K562 (cell line): ENCODE measurements around the gene AGFG2. TPM values are rescaled to one million over a fixed set of nuclear protein-coding genes. Genes with fewer than 3 reads are reported as not detected.
A peak's percentile ranks its signal among the peaks of the same experiment; 100 is the strongest.

Source experiments
- ATAC-seq: fragments of 200-7000 bp; cut with Tn5 transposase; 3 replicates; pipeline ENCODE4 v1.9.1; 2020; ENCODE audit warnings: moderate library complexity
- BruUV-seq: library from RNA; stranded (reverse); fragments of 400-500 nt; replicated peaks from 2 replicates; lab custom pipeline; 2021; lab: Mats Ljungman, UMichigan
- CTCF ChIA-PET: fragments of 300-600 bp; formaldehyde crosslinking; extraction: SDS; loops from one replicate; lab custom pipeline; 2021; ENCODE audit warnings: low intra/inter-chr PET ratio; lab: Yijun Ruan, JAX
- POLR2A ChIA-PET: fragments of 300-600, 350-650 bp; sonication (Branson Sonifier 250); formaldehyde crosslinking; extraction: SDS; loops from one replicate; lab custom pipeline; 2021; ENCODE audit warnings: antibody characterized with exemption, inconsistent platforms; lab: Yijun Ruan, JAX
- DNase-seq, 4 experiments: peaks; one replicate each; pipeline versions ENCODE4 v3.0.0 to v3.0.0-alpha.2; 2011 to 2018; ENCODE audit warnings: low spot score in 3 of 4, mixed read lengths in 3 of 4; ENCODE audit errors: extremely low read depth in 1 of 4
- FAIRE-seq: peaks from 2 replicates; lab custom pipeline; 2011; peaks lifted over from hg19 to GRCh38; lab: Jason Lieb, UNC
- H2AFZ ChIP-seq: 2 replicates; pipeline ENCODE4 v1.6.0; 2011; ENCODE audit warnings: low read depth, low read length, control low read depth, inconsistent platforms
- H3K27ac ChIP-seq: fragments of 200-600 bp; 3 replicates; pipeline ENCODE4 v1.8.0; 2011; ENCODE audit warnings: low read depth, mild to moderate bottlenecking, control low read depth, inconsistent platforms, low read length, moderate library complexity, mixed read lengths; ENCODE audit errors: extremely low read depth
- H3K27me3 ChIP-seq, 2 experiments: fragments of 300-600 bp in 1 of 2; 2 replicates in 1 of 2; 3 replicates in 1 of 2; pipeline versions ENCODE4 v1.6.0 to v1.8.0; 2011; ENCODE audit warnings: inconsistent platforms in 2 of 2, low read length in 2 of 2, mild to moderate bottlenecking in 1 of 2, mixed read lengths in 1 of 2, moderate library complexity in 1 of 2; ENCODE audit not compliant: control insufficient read depth in 2 of 2, insufficient read depth in 2 of 2
- H3K36me3 ChIP-seq: fragments of 300-600 bp; 3 replicates; pipeline ENCODE4 v1.8.0; 2011; ENCODE audit warnings: mild to moderate bottlenecking, low read length, inconsistent platforms; ENCODE audit not compliant: control insufficient read depth, insufficient read depth
- H3K4me1 ChIP-seq, 2 experiments: fragments of 200-600 bp in 1 of 2; replicated peaks in 1 of 2; 2 replicates in 1 of 2; 3 replicates in 1 of 2; pipeline versions ENCODE4 v1.5.1 to v1.8.0; 2011; ENCODE audit warnings: inconsistent platforms in 2 of 2, low read length in 2 of 2, mild to moderate bottlenecking in 1 of 2, mixed read lengths in 1 of 2, moderate library complexity in 1 of 2; ENCODE audit not compliant: control insufficient read depth in 2 of 2, insufficient read depth in 2 of 2
- H3K4me2 ChIP-seq: 2 replicates; pipeline ENCODE4 v1.6.1; 2011; ENCODE audit warnings: low read length, control low read depth, inconsistent platforms, mixed read lengths; ENCODE audit not compliant: insufficient read depth
- H3K4me3 ChIP-seq: fragments of 200-600 bp; sonication (generic), shearing (Covaris generic); 2 replicates; pipeline ENCODE4 v1.5.1; 2016; ENCODE audit warnings: control low read depth, inconsistent platforms
- H3K79me2 ChIP-seq: fragments of 200-600 bp; 3 replicates; pipeline ENCODE4 v1.8.0; 2011; ENCODE audit warnings: low read length, inconsistent platforms; ENCODE audit not compliant: control insufficient read depth, insufficient read depth
- H3K9ac ChIP-seq, 2 experiments: 2 replicates each; pipeline versions ENCODE4 v1.6.0 to v1.6.1; 2011; ENCODE audit warnings: low read depth in 2 of 2, low read length in 2 of 2, control low read depth in 1 of 2, inconsistent platforms in 1 of 2, mild to moderate bottlenecking in 1 of 2, mixed read lengths in 1 of 2; ENCODE audit not compliant: insufficient read depth in 1 of 2
- H3K9me1 ChIP-seq: one replicate; pipeline ENCODE4 v1.6.0; 2011; ENCODE audit warnings: inconsistent platforms, mild to moderate bottlenecking, low read length, moderate library complexity; ENCODE audit not compliant: control insufficient read depth, insufficient read depth
- H3K9me3 ChIP-seq: replicated peaks from 2 replicates; pipeline ENCODE4 v1.5.1; 2011; ENCODE audit warnings: low read depth, low read length, inconsistent platforms; ENCODE audit not compliant: control insufficient read depth, insufficient read depth
- H4K20me1 ChIP-seq: replicated peaks from 2 replicates; pipeline ENCODE4 v1.6.1; 2011; ENCODE audit warnings: low read length, inconsistent platforms, mixed read lengths; ENCODE audit not compliant: control insufficient read depth, insufficient read depth
- BRD9 ChIP-seq: fragments of 450-650 bp; IDR thresholded peaks from 2 replicates; pipeline ENCODE4 v1.6.1; 2018; ENCODE audit warnings: low read depth; ENCODE audit not compliant: partially characterized antibody
- CCAR2 ChIP-seq: fragments of 200-400 bp; formaldehyde crosslinking; IDR thresholded peaks from 2 replicates; pipeline ENCODE4 v1.6.1; 2017; ENCODE audit warnings: mild to moderate bottlenecking, low read depth, low read length
- CREB1 ChIP-seq, 2 experiments: sonication (generic) in 1 of 2; formaldehyde crosslinking in 1 of 2; IDR thresholded peaks; 2 replicates each; pipeline versions ENCODE4 v1.6.1 to v1.8.0; 2012 to 2022; ENCODE audit warnings: inconsistent platforms in 1 of 2, mild to moderate bottlenecking in 1 of 2, missing genetic modification reagents in 1 of 2, moderate library complexity in 1 of 2
- ETV1 ChIP-seq: fragments of 450-650 bp; conservative IDR thresholded peaks from 2 replicates; pipeline ENCODE4 v1.6.1; 2016; ENCODE audit warnings: missing genetic modification characterization, control low read depth, low read depth, missing compliant biosample characterization
- FOXA1 ChIP-seq: fragments of 450-650 bp; IDR thresholded peaks from 2 replicates; pipeline ENCODE4 v1.6.1; 2016; ENCODE audit warnings: mild to moderate bottlenecking, borderline replicate concordance
- FOXM1 ChIP-seq, 2 experiments: fragments of 450-650 bp in 1 of 2; sonication (generic) in 1 of 2; formaldehyde crosslinking in 1 of 2; IDR thresholded peaks; 2 replicates each; pipeline versions ENCODE4 v1.6.1 to v1.9.0; 2017 to 2022; ENCODE audit warnings: low read depth in 2 of 2, mild to moderate bottlenecking in 2 of 2, missing genetic modification reagents in 1 of 2, moderate library complexity in 1 of 2
- HDAC6 ChIP-seq: IDR thresholded peaks from 2 replicates; pipeline ENCODE4 v1.6.1; 2012; ENCODE audit warnings: low read depth, mild to moderate bottlenecking, control low read depth, inconsistent platforms, low read length, moderate library complexity
- HDAC8 ChIP-seq: fragments of 450-650 bp; IDR thresholded peaks from 2 replicates; pipeline ENCODE4 v1.6.1; 2016; ENCODE audit warnings: mild to moderate bottlenecking, missing genetic modification characterization, moderate library complexity, missing compliant biosample characterization
- KHSRP ChIP-seq: fragments of 450-650 bp; IDR thresholded peaks from 2 replicates; pipeline ENCODE4 v1.6.1; 2017
- MED1 ChIP-seq: sonication (generic); formaldehyde crosslinking; IDR thresholded peaks from 2 replicates; pipeline ENCODE4 v1.8.1; 2023; ENCODE audit warnings: missing genetic modification reagents, borderline replicate concordance
- PHF21A ChIP-seq: fragments of 450-650 bp; IDR thresholded peaks from 2 replicates; pipeline ENCODE4 v1.6.1; 2017; ENCODE audit warnings: low read depth, borderline replicate concordance
- TCFL5 ChIP-seq: fragments of 250-450 bp; sonication (Bioruptor Pico); conservative IDR thresholded peaks from 2 replicates; pipeline ENCODE4 v1.6.1; 2021; ENCODE audit warnings: mild to moderate bottlenecking, moderate library complexity, matching md5 sums
- WGBS: fragments of 100-300 bp; shearing (Covaris generic); methylation state at CpG from one replicate; pipeline ENCODE4 v1.1.6; 2016; ENCODE audit warnings: low coverage, mixed read lengths; ENCODE audit not compliant: insufficient coverage; ENCODE audit errors: missing lambda C conversion rate; 5-methylcytosine and 5-hydroxymethylcytosine counted together
- in situ Hi-C: fragments of 300-500 bp; cut with MboI; formaldehyde crosslinking; loops from 4 replicates; pipeline ENCODE4 v1.15.0; 2018; ENCODE audit warnings: inconsistent platforms, mixed read lengths
- intact Hi-C: fragments of 100-400 bp; cut with micrococcal nuclease; formaldehyde crosslinking; loops from 2 replicates; pipeline ENCODE4 v1.14.2; 2022
- polyA plus RNA-seq, 8 experiments: library from polyadenylated mRNA; depleted of rRNA in 4 of 8; stranded (reverse) in 5 of 8; unstranded in 3 of 8; fragments of >200 nt; fragmentation: Nextera tagmentation in 2 of 8; fragmentation: Illumina TruSeq in 1 of 8; extraction: Ambion mirVana in 2 of 8; extraction: Trizol in 1 of 8; gene quantifications; 2 replicates each; pipeline versions ENCODE4 v1.2.1 to v1.2.3, GENCODE V29; 2011 to 2014; ENCODE audit warnings: inconsistent platforms in 1 of 8, missing spikeins in 1 of 8
- total RNA-seq, 7 experiments: library from RNA; depleted of rRNA in 6 of 7; stranded (reverse); fragments of >200 nt in 6 of 7; fragmentation: Illumina TruSeq in 2 of 7; extraction: Trizol in 2 of 7; gene quantifications; 2 replicates each; pipeline versions ENCODE4 v1.2.1 to v1.2.3, GENCODE V29; 2011 to 2021; ENCODE audit warnings: low replicate concordance in 1 of 7
- TF ChIP-seq, protein P1 (sequence below): fragments of 450-650 bp; IDR thresholded peaks from 2 replicates; pipeline ENCODE4 v1.6.1; 2016; ENCODE audit warnings: low read depth, mild to moderate bottlenecking, moderate library complexity
- TF ChIP-seq, protein P2 (sequence below), 2 experiments: fragments of 450-650 bp; conservative IDR thresholded peaks; 2 replicates each; pipeline ENCODE4 v1.6.1; 2017; ENCODE audit warnings: mild to moderate bottlenecking in 2 of 2, moderate library complexity in 2 of 2
- TF ChIP-seq, protein P3 (sequence below): sonication (generic); formaldehyde crosslinking; IDR thresholded peaks from 2 replicates; pipeline ENCODE4 v1.8.1; 2023; ENCODE audit warnings: mild to moderate bottlenecking, missing genetic modification reagents
- TF ChIP-seq, protein P4 (sequence below), 2 experiments: fragments of 250-450 bp in 1 of 2; fragments of 450-650 bp in 1 of 2; sonication (Bioruptor Pico) in 1 of 2; IDR thresholded peaks; 2 replicates each; pipeline versions ENCODE4 v1.6.1 to v1.8.0; 2016 to 2021; ENCODE audit warnings: mild to moderate bottlenecking in 2 of 2, moderate library complexity in 2 of 2, missing compliant biosample characterization in 1 of 2, missing genetic modification characterization in 1 of 2

AGFG2 gene
- total and polyA plus RNA-seq, 9 of the 15 experiments (the other 6 are each of a cell fraction or from before 2014, with no cell fraction given): 0.31 to 23.1 (median 6.5) TPM

DNA sequence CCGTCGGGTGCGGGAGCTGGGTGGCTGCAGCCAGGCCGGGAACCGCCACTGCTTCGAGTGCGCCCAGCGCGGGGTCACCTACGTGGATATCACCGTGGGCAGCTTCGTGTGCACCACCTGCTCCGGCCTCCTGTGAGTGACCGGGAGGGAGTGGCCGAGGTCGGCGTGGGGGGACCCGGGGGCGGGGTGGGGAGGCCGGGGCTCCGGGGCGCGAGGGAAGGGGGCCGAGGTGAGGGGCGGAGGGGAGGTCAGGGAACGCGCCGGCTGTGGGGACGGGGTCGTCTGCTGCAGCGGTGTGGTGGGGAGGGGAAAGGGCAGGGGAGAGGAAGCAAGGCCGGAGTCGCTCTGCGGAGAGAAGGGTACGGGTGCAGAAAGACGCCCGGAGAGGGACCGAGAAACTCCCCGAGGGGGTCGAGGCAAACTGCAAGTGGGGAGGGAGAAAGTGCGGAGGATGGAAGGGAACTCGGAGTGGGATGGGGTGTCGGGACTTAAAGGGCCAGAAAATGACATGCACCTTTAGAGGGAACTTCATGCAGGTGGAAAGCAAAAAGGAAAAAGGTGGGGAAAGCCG is 518 bp downstream of the AGFG2 start:
- DNase-seq (no peak), ATAC-seq (peak; percentile 0; the same call in 1 of the 3 replicates), FAIRE-seq (no peak)
- Histone ChIP-seq H3K4me2 (peak overlapping the region; percentile 81), H3K79me2 (peaks cover 40% of the 10 kb centered on the region), H3K9ac (peak overlapping the region; percentile 57 to 92), H3K9me3 (no peaks in the 10 kb centered on the region), H3K4me3 (peak overlapping the region; percentile 87), H2AFZ (peak overlapping the region; percentile 90), H3K4me1 (peaks cover 30 to 38% of the 10 kb centered on the region in 2 experiments), H3K27me3 (no peaks in the 10 kb centered on the region), H3K9me1 (no peaks in the 10 kb centered on the region), H3K36me3 (no peaks in the 10 kb centered on the region; the same call in 2 of the 3 replicates), H3K27ac (peak overlapping the region; percentile 56), H4K20me1 (no peaks in the 10 kb centered on the region; the same call in 1 of the 2 replicates)
- intact Hi-C loops: loop anchor here (2.0 to 5.0 kb wide), 2 partner anchors 29 to 37 kb away; no protein-coding TSS in a partner anchor
- ChIA-PET POLR2A (interaction anchor here (0.6 to 1.7 kb wide), 6 partner anchors 11 to 73 kb away, joined by 3 to 6 read pairs (median 3); partner anchors contain the start of genes FBXO24, LRCH4, MOSPD3 and TSC22D4), CTCF (interaction anchor here (0.7 kb wide), 1 partner anchor 57 kb away, joined by 3 read pairs; no protein-coding TSS in a partner anchor)
- under 1% methylated on average over 29 of the region's 44 CpGs for WGBS
- in situ Hi-C loops: no loop called here
- no TSS peak for BruUV-seq
- TF ChIP-seq, protein P1, sequence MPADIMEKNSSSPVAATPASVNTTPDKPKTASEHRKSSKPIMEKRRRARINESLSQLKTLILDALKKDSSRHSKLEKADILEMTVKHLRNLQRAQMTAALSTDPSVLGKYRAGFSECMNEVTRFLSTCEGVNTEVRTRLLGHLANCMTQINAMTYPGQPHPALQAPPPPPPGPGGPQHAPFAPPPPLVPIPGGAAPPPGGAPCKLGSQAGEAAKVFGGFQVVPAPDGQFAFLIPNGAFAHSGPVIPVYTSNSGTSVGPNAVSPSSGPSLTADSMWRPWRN: no peak
- TF ChIP-seq CCAR2 (no peak), PHF21A (no peak), MED1 (CRISPR knock-in tag) (no peak), KHSRP (no peak), HDAC8 (tag) (no peak), BRD9 (no peak), ETV1 (tag) (no peak), HDAC6 (no peak), FOXM1 (IDR thresholded peaks at IDR 0.05; ENCODE audit: low read depth) (no peak), FOXM1 (CRISPR knock-in tag; IDR thresholded peaks at IDR 0.05; ENCODE audit: low read depth) (no peak), CREB1 (IDR thresholded peaks at IDR 0.05) (no peak), CREB1 (CRISPR knock-in tag; IDR thresholded peaks at IDR 0.05) (no peak), FOXA1 (no peak), TCFL5 (CRISPR knock-in tag) (no peak)
- TF ChIP-seq, protein P2, sequence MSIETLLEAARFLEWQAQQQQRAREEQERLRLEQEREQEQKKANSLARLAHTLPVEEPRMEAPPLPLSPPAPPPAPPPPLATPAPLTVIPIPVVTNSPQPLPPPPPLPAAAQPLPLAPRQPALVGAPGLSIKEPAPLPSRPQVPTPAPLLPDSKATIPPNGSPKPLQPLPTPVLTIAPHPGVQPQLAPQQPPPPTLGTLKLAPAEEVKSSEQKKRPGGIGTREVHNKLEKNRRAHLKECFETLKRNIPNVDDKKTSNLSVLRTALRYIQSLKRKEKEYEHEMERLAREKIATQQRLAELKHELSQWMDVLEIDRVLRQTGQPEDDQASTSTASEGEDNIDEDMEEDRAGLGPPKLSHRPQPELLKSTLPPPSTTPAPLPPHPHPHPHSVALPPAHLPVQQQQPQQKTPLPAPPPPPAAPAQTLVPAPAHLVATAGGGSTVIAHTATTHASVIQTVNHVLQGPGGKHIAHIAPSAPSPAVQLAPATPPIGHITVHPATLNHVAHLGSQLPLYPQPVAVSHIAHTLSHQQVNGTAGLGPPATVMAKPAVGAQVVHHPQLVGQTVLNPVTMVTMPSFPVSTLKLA (conservative IDR thresholded peaks at IDR 0.05): no peak
- TF ChIP-seq, protein P3, sequence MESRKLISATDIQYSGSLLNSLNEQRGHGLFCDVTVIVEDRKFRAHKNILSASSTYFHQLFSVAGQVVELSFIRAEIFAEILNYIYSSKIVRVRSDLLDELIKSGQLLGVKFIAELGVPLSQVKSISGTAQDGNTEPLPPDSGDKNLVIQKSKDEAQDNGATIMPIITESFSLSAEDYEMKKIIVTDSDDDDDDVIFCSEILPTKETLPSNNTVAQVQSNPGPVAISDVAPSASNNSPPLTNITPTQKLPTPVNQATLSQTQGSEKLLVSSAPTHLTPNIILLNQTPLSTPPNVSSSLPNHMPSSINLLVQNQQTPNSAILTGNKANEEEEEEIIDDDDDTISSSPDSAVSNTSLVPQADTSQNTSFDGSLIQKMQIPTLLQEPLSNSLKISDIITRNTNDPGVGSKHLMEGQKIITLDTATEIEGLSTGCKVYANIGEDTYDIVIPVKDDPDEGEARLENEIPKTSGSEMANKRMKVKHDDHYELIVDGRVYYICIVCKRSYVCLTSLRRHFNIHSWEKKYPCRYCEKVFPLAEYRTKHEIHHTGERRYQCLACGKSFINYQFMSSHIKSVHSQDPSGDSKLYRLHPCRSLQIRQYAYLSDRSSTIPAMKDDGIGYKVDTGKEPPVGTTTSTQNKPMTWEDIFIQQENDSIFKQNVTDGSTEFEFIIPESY: no peak
- TF ChIP-seq, protein P4, sequence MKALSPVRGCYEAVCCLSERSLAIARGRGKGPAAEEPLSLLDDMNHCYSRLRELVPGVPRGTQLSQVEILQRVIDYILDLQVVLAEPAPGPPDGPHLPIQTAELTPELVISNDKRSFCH (CRISPR knock-in tag; IDR thresholded peaks at IDR 0.05): no peak
- TF ChIP-seq, protein P4 (tag; IDR thresholded peaks at IDR 0.05): no peak
